ENCODE measurements around the gene TMEM8B.

- TF ChIP-seq CTCF (conservative IDR thresholded peaks at IDR 0.05; ENCODE audit: low read length), result no peak
- TF ChIP-seq EZH2phosphoT487 (IDR thresholded peaks at IDR 0.05; ENCODE audit: borderline replicate concordance), result no peak
Observed at GRCh38 chr9:35847792-35848572, 19.0 kb downstream of the TMEM8B start.

Data from Loucy (cell line).